NCI-H2196 (cell line): ENCODE data around the gene DLK2.
"Not testable (repeated sequence)": the region's sequence is repeated elsewhere in the genome, so short reads cannot be mapped to it uniquely, and the experiment has no call there.

Experiments
- DNase-seq: peaks from one replicate; lab custom pipeline; 2025; ENCODE audit not compliant: unreplicated experiment; lab: John Stamatoyannopoulos, UW

Gene DLK2

DNA sequence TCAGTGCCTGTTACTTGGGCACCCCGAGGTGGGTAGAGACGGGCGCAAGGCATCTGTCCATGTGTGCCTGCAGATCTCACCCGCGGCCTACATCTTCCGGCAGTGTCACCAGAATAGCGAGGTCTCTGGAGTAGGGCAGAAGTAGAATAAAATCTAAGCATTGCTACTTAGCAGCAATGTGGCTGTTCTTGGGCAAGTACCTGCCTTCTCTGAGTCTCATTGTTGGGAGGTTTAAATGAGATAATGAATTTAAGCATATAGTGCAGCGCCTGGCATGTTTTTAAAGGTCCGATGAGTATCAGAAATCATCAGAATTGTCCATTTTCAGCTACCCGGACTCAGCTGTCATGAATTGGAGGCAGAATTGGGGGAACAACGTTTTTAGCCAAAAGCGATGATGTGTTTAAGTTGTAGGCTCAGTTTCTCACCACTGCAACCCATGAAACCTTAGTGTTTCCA is 27.2 kb downstream of the DLK2 start:
- no peak for DNase-seq

- peak; percentile 96 for DNase-seq
These were observed 27.8 kb downstream of the DLK2 start, which contains the start of gene ABCC10 for GRCh38 chr6:43427406-43428111. TSS of gene ABCC10 (plus strand) at chr6:43427541. CDS start at chr6:43427979, 438 bp downstream.

GRCh38 chr6:43426928-43427405 is 28.4 kb downstream of the DLK2 start:
- DNase-seq: no peak

DNA sequence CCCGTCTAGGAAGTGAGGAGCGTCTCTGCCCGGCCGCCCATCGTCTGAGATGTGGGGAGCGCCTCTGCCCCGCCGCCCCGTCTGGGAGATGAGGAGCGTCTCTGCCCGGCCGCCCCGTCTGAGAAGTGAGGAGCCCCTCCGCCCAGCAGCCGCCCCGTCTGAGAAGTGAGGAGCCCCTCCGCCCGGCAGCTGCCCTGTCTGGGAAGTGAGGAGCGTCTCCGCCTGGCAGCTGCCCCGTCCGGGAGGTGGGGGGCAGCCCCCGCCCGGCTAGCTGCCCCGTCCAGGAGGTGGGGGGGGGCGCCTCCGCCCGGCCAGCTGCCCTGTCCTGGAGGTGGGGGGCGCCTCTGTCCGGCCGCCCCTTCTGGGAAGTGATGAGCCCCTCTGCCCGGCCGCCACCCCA is 30.3 kb downstream of the DLK2 start:
- not testable (repeated sequence) for DNase-seq

DNA sequence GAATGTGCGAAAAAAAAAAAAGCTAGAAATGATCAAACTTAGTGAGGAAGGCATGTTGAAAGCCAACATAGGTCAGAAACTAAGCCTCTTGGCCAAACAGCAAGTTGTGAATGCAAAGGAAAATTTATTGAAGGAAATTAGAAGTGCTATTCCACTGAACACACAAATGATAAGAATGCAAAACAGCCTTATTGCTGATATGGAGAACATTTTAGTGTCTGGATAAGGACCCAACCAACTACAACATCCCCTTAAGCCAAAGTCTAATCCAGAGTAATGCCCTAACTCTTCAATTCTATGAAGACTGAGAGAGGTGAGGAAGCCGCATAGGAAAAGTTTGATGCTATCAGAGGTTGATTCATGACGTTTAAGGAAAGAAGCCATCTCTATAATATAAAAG is 33.5 kb downstream of the DLK2 start:
- DNase-seq: no peak

- DNase-seq: no peak
These were observed 35.2 kb downstream of the DLK2 start for GRCh38 chr6:43420012-43420709.

DNA sequence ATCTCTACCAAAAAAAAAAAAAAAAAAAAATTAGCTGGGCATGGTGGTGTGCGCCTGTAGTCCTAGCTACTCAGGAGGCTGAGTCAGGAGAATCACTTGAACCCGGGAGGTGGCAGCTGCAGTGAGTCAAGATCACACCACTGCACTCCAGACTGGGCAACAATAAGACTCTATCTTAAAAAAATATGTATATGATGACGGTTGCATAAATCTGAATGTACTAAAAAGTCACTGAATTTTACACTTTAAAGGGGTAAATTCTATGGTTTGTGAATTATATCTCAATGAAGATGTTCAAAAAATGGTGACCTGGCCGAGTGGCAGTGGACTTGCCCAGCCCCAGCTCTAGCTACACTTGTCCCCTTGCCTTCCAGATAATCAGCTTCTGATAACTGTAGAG is 38.4 kb downstream of the DLK2 start:
- no peak for DNase-seq

DNA sequence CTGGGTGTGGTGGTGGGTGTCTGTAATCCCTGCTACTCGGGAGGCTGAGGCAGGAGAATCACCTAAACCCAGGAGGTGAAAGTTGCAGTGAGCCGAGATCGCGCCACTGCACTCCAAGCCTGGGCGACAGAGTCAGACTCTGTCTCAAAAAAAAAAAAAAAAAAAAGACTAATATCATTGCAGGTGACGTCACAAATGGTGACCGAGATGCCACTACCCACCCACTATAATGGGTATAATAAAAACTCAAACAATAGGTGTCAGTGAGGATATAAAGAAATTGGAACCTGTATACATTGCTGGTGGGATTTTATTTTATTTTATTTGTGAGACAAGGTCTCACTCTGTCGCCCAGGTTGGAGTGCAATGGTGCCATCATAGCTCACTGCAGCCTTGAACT is 40.1 kb downstream of the DLK2 start:
- DNase-seq: not testable (repeated sequence)

DNA sequence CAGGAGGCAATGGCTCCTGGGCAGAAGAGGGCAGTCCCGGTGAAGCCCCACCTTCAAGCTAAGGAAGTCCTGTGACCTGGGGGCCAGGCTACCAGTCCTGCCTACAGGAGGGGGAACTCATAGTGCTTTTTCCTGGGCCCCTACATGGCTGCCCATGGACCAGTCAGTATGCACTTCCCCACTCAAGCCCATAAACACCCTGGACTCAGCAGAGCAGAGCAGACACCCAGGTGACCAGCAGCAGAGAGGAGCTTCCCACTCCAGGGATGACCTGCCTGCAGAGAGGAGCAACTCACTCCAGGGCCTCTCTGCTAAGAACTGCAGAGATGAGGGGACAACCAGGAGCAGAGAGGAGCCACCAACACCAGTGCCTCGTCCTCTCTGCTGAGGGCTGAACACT is 42.3 kb downstream of the DLK2 start:
- no peak for DNase-seq

DNA sequence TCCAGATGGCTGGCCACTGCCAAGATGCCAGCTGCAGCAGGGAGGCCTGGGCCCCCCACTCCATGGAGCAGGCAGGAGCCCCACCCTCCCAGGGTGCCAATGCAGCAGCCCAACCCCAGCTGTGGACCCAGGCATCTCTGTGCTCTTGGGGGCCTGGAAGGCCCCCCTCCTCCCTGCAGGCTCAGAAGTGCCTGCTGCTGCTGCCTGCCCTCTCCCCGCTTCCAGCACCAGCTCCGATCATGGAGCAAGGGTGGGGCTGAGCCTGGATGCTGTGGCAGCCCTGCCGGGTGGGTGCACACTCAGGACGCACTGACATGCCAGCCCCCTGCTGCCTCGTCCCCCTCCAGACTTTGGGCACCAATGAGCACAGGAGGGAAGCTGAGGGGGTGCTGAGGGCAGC is 42.8 kb downstream of the DLK2 start:
- DNase-seq: no peak

GRCh38 chr6:43410776-43411175 is 44.6 kb downstream of the DLK2 start:
- DNase-seq: not testable (repeated sequence)

- no peak for DNase-seq
These were observed 47.1 kb downstream of the DLK2 start for GRCh38 chr6:43408259-43408658.

- DNase-seq: no peak
These were observed 48.1 kb downstream of the DLK2 start for GRCh38 chr6:43407296-43407695.

DNA sequence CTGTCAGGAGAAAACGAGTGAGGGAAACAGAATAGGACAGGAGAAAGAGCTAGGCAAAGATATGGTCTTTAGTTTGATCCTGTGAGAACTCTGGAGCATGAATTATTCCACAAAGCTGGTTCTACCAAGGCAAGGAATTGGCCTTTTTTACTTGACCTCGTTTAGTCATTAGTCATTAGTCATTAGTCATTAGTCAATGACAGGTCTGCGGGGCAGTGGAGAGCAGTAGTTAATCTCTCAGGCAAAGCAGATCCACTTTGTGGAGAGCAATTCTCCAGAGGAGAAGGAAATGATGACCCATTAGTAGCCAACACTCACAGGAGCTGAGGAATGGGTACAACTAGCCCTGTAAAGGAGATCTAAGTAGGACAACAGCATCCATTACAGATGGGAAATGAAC is 50.0 kb downstream of the DLK2 start:
- DNase-seq: no peak

DNA sequence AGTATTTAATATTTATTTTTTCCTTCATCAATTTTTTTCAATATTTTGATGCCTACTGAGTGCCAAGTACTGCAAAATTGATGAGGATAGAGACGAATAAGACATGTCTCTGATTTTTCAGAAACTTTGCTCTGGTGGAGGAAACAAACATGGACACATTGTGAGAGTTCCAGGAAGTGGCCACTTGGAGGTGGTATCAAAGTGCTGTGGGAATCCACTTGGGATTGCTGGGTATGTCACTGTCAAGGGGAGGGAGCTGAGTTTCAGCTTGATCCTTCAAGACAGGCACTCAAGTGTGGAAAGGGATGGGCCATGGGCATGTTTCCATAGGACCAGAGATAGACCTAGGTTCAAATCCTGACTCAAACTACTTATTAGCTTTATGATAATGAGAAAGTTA is 52.5 kb downstream of the DLK2 start:
- DNase-seq: no peak

- DNase-seq: no peak
These were observed 53.6 kb downstream of the DLK2 start for GRCh38 chr6:43401730-43402129.
